Spleen (tissue), 11 donors: Measurements from ENCODE around the gene SCART1. TPM values are rescaled to one million over a fixed set of nuclear protein-coding genes. Genes with fewer than 3 reads are reported as not detected.

Experiments used
- DNase-seq: peaks from one replicate; pipeline ENCODE4 v3.0.0-alpha.2; 2020
- H3K27ac ChIP-seq, 8 donors: fragments of 200-600 bp; sonication (generic) in 7 of 8; 1 replicate in 4 of 8; 2 replicates in 4 of 8; pipeline versions ENCODE4 v1.5.0 to v1.8.0; 2016 to 2021; ENCODE audit warnings: inconsistent platforms in 4 of 8, mild to moderate bottlenecking in 4 of 8, moderate library complexity in 1 of 8
- H3K27me3 ChIP-seq, 7 donors: fragments of 200-600 bp; sonication (generic) in 6 of 7; replicated peaks in 1 of 7; 1 replicate in 4 of 7; 2 replicates in 3 of 7; pipeline versions ENCODE4 v1.5.0 to v1.8.0; 2016 to 2021; ENCODE audit warnings: inconsistent platforms in 3 of 7, mild to moderate bottlenecking in 1 of 7
- H3K36me3 ChIP-seq, 6 donors: fragments of 200-600 bp; sonication (generic) in 5 of 6; 1 replicate in 4 of 6; 2 replicates in 2 of 6; pipeline versions ENCODE4 v1.5.0 to v1.8.0; 2016 to 2021; ENCODE audit warnings: inconsistent platforms in 2 of 6
- H3K4me1 ChIP-seq, 6 donors: fragments of 200-600 bp; sonication (generic) in 5 of 6; 1 replicate in 3 of 6; 2 replicates in 3 of 6; pipeline versions ENCODE4 v1.5.0 to v1.8.0; 2016 to 2021; ENCODE audit warnings: inconsistent platforms in 3 of 6
- H3K4me3 ChIP-seq, 8 donors: fragments of 200-600 bp; sonication (generic) in 7 of 8; 1 replicate in 4 of 8; 2 replicates in 4 of 8; pipeline versions ENCODE4 v1.5.0 to v1.8.0; 2016 to 2021; ENCODE audit warnings: inconsistent platforms in 4 of 8, mild to moderate bottlenecking in 4 of 8, moderate library complexity in 2 of 8
- H3K9me3 ChIP-seq, 8 donors: fragments of 200-600 bp; sonication (generic) in 7 of 8; 1 replicate in 4 of 8; 2 replicates in 4 of 8; pipeline versions ENCODE4 v1.5.0 to v1.8.0; 2016 to 2021; ENCODE audit warnings: inconsistent platforms in 4 of 8
- CTCF ChIP-seq, 11 experiments: fragments of 200-600 bp in 7 of 11; fragments of 450-650 bp in 4 of 11; sonication (generic) in 4 of 11; IDR thresholded peaks in 8 of 11; conservative IDR thresholded peaks in 3 of 11; 1 replicate in 7 of 11; 2 replicates in 4 of 11; pipeline versions ENCODE4 v1.4.0 to v1.8.0; 2016 to 2021; ENCODE audit warnings: antibody characterized with exemption in 11 of 11, inconsistent platforms in 4 of 11, mild to moderate bottlenecking in 1 of 11
- POLR2A ChIP-seq, 3 donors: fragments of 450-650 bp; IDR thresholded peaks; one replicate each; pipeline ENCODE4 v1.5.1; 2017; ENCODE audit warnings: antibody characterized with exemption in 3 of 3, mild to moderate bottlenecking in 1 of 3
- POLR2AphosphoS5 ChIP-seq, 3 donors: sonication (generic); formaldehyde crosslinking; IDR thresholded peaks; one replicate each; pipeline ENCODE4 v1.5.1; 2017; ENCODE audit warnings: antibody characterized with exemption in 3 of 3
- WGBS, 5 donors: extraction: QIAGEN DNeasy Blood & Tissue Kit in 3 of 5; methylation state at CpG; one replicate each; pipeline versions ENCODE4 v1.1.5 to v1.1.7; 2013 to 2018; 5-methylcytosine and 5-hydroxymethylcytosine counted together
- intact Hi-C: fragments of 100-400 bp; cut with DNase I; formaldehyde crosslinking; loops from one replicate; pipeline ENCODE4 v1.15.0; 2023; ENCODE audit warnings: low total_unique reads
- polyA plus RNA-seq, 3 donors: library from polyadenylated mRNA; stranded (reverse); fragments of 200-250 nt; gene quantifications; one replicate each; pipeline ENCODE4 v1.2.1, GENCODE V29; 2013
- total RNA-seq, 7 donors: library from RNA; depleted of rRNA in 3 of 7; stranded (reverse); fragments of >200 nt in 3 of 7; fragmentation: NEBNext Ultra II Directional in 4 of 7; extraction: Animal tissue kit (Norgen Biotek cat#: 25700) in 4 of 7; gene quantifications; one replicate each; pipeline versions ENCODE4 v1.1.0 to v1.2.1, GENCODE V29; 2016 to 2021
- donor health status: healthy with polysubstance abuse.
- donor health status: DM: no; HTN: no; CAD: no; lungs with moderate emphysema.
- donor health status: DM: no; HTN: no; CAD: no.
- donor health status: Bipolar disorder and iron deficiency.
- donor health status: healthy.
- donor health status: DM: no; HTN: no; CAD: no.
- donor health status: DM: yes; HTN: yes; CAD: no.

Gene SCART1
- total and polyA plus RNA-seq, 10 donors = 0.36 to 9.7 (median 4.9) TPM

- DNase-seq = no peak
- 80 to 91% (median 87%) methylated on average over 26 to 46 of the region's 46 CpGs for WGBS, 5 donors
Observed at GRCh38 chr10:133456041-133456951, 2.6 kb downstream of the SCART1 start.

GRCh38 chr10:133457100-133457841, 3.5 kb downstream of the SCART1 start:
- Histone ChIP-seq H3K4me3 (no peak overlapping the region), H3K27ac (no peak overlapping the region), H3K36me3 (no peaks in the 10 kb centered on the region), H3K9me3 (no peaks in the 10 kb centered on the region), H3K27me3 (no peaks in the 10 kb centered on the region), H3K4me1 (no peaks in the 10 kb centered on the region)
- TF ChIP-seq CTCF (IDR thresholded peaks at IDR 0.05 in 8 of 11, conservative IDR thresholded peaks at IDR 0.05 in 3 of 11) (no peak), POLR2AphosphoS5 (IDR thresholded peaks at IDR 0.05) (no peak), POLR2A (IDR thresholded peaks at IDR 0.05) (no peak)
- intact Hi-C loops = no loop called here
- 89 to 93% (median 91%) methylated on average over 17 to 34 of the region's 34 CpGs for WGBS, 5 donors
- DNase-seq = peak; percentile 66

More at GRCh38 chr10:133456041-133456951, 2.6 kb downstream of the SCART1 start:
- H3K27ac ChIP-seq = no peak overlapping the region
- no peaks in the 10 kb centered on the region for H3K27me3 ChIP-seq
- intact Hi-C loops = no loop called here
- H3K4me3 ChIP-seq = no peak overlapping the region
- TF ChIP-seq CTCF (IDR thresholded peaks at IDR 0.05 in 8 of 11, conservative IDR thresholded peaks at IDR 0.05 in 3 of 11) = no peak
- TF ChIP-seq POLR2A (IDR thresholded peaks at IDR 0.05) = no peak
- TF ChIP-seq POLR2AphosphoS5 (IDR thresholded peaks at IDR 0.05) = no peak
- H3K36me3 ChIP-seq = no peaks in the 10 kb centered on the region
- H3K9me3 ChIP-seq = no peaks in the 10 kb centered on the region
- no peaks in the 10 kb centered on the region for H3K4me1 ChIP-seq

GRCh38 chr10:133458021-133458709, 4.4 kb downstream of the SCART1 start:
- H3K4me1 ChIP-seq = no peaks in the 10 kb centered on the region
- H3K36me3 ChIP-seq = no peaks in the 10 kb centered on the region
- no peaks in the 10 kb centered on the region for H3K27me3 ChIP-seq
- intact Hi-C loops = no loop called here
- no peak for DNase-seq
- TF ChIP-seq POLR2AphosphoS5 (IDR thresholded peaks at IDR 0.05) (no peak), CTCF (IDR thresholded peaks at IDR 0.05 in 8 of 11, conservative IDR thresholded peaks at IDR 0.05 in 3 of 11) (no peak), POLR2A (IDR thresholded peaks at IDR 0.05) (no peak)
- no peak overlapping the region for H3K27ac ChIP-seq
- 85 to 93% (median 91%) methylated on average over 20 to 40 of the region's 40 CpGs for WGBS, 5 donors
- no peaks in the 10 kb centered on the region for H3K9me3 ChIP-seq
- H3K4me3 ChIP-seq = no peak overlapping the region
